WTC11 (cell line): ENCODE measurements around the gene FOCAD. TPM values are rescaled to one million over a fixed set of nuclear protein-coding genes. Genes with fewer than 3 reads are reported as not detected.

Experiments used
- ATAC-seq: fragments of 200-7000 bp; cut with Tn5 transposase; 2 replicates; pipeline ENCODE4 v1.10.0; 2021; ENCODE audit warnings: mild to moderate bottlenecking, moderate library complexity
- CTCF ChIA-PET: fragments of 300-600 bp; sonication (Branson Sonifier 250); formaldehyde crosslinking; loops from one replicate; lab custom pipeline; 2021; ENCODE audit warnings: antibody characterized with exemption; lab: Charles Lee
- POLR2A ChIA-PET: fragments of 350-600 bp; sonication (Branson Sonifier 250); formaldehyde crosslinking; loops from one replicate; lab custom pipeline; 2021; ENCODE audit warnings: antibody characterized with exemption; lab: Charles Lee
- DNase-seq: peaks from one replicate; pipeline ENCODE4 v3.0.0; 2021; ENCODE audit warnings: low spot score
- H3K27ac Mint-ChIP-seq: 2 replicates; pipeline ENCODE4 v1.8.0; 2021; ENCODE audit warnings: mixed read lengths
- H3K27me3 Mint-ChIP-seq: 2 replicates; pipeline ENCODE4 v1.8.0; 2021; ENCODE audit warnings: low read depth, mild to moderate bottlenecking, moderate library complexity, mixed read lengths
- H3K36me3 Mint-ChIP-seq: 2 replicates; pipeline ENCODE4 v1.8.0; 2021; ENCODE audit warnings: mixed read lengths
- H3K4me1 Mint-ChIP-seq: 2 replicates; pipeline ENCODE4 v1.8.0; 2022; ENCODE audit warnings: mixed read lengths
- H3K4me3 Mint-ChIP-seq: 2 replicates; pipeline ENCODE4 v1.8.0; 2021; ENCODE audit warnings: mild to moderate bottlenecking, moderate library complexity, mixed read lengths
- H3K9me3 Mint-ChIP-seq: 2 replicates; pipeline ENCODE4 v1.8.0; 2021; ENCODE audit warnings: mixed read lengths
- ETV6 ChIP-seq: sonication (generic); formaldehyde crosslinking; IDR thresholded peaks from 2 replicates; pipeline ENCODE4 v1.8.1; 2022; ENCODE audit warnings: mild to moderate bottlenecking, missing genetic modification reagents
- FOXJ3 ChIP-seq: sonication (generic); formaldehyde crosslinking; IDR thresholded peaks from 2 replicates; pipeline ENCODE4 v1.9.0; 2021; ENCODE audit warnings: missing genetic modification reagents, mild to moderate bottlenecking, borderline replicate concordance
- HMGA2 ChIP-seq: fragments of 250-450 bp; sonication (Bioruptor Pico); IDR thresholded peaks from 2 replicates; pipeline ENCODE4 v1.4.0; 2021; ENCODE audit warnings: mild to moderate bottlenecking, moderate library complexity
- JUN ChIP-seq: sonication (generic); formaldehyde crosslinking; IDR thresholded peaks from 2 replicates; pipeline ENCODE4 v1.8.0; 2023; ENCODE audit warnings: mild to moderate bottlenecking, missing genetic modification reagents
- NFATC4 ChIP-seq: fragments of 250-450 bp; sonication (Bioruptor Pico); IDR thresholded peaks from 2 replicates; pipeline ENCODE4 v1.9.0; 2021; ENCODE audit warnings: mild to moderate bottlenecking
- NR3C1 ChIP-seq: sonication (generic); formaldehyde crosslinking; conservative IDR thresholded peaks from 2 replicates; pipeline ENCODE4 v1.8.1; 2023; ENCODE audit warnings: low read depth, mild to moderate bottlenecking, missing genetic modification reagents
- RORB ChIP-seq: fragments of 250-450 bp; sonication (Bioruptor Pico); IDR thresholded peaks from 2 replicates; pipeline ENCODE4 v1.9.0; 2021; ENCODE audit warnings: mild to moderate bottlenecking
- SP1 ChIP-seq: sonication (generic); formaldehyde crosslinking; conservative IDR thresholded peaks from 2 replicates; pipeline ENCODE4 v1.8.1; 2022; ENCODE audit warnings: missing genetic modification reagents
- TCF7 ChIP-seq: sonication (generic); formaldehyde crosslinking; IDR thresholded peaks from 2 replicates; pipeline ENCODE4 v1.8.0; 2022; ENCODE audit warnings: mild to moderate bottlenecking, low read depth, missing genetic modification reagents, moderate library complexity
- TEAD1 ChIP-seq: sonication (generic); formaldehyde crosslinking; IDR thresholded peaks from 2 replicates; pipeline ENCODE4 v1.8.0; 2022; ENCODE audit warnings: mild to moderate bottlenecking, missing genetic modification reagents
- ZNF138 ChIP-seq: sonication (generic); formaldehyde crosslinking; conservative IDR thresholded peaks from 2 replicates; pipeline ENCODE4 v1.8.1; 2022; ENCODE audit warnings: mild to moderate bottlenecking, moderate library complexity, missing genetic modification reagents
- ZNF317 ChIP-seq: sonication (generic); formaldehyde crosslinking; IDR thresholded peaks from 2 replicates; pipeline ENCODE4 v1.8.1; 2023; ENCODE audit warnings: low read depth, mild to moderate bottlenecking, moderate library complexity, missing genetic modification reagents, borderline replicate concordance
- ZNF416 ChIP-seq: fragments of 250-450 bp; sonication (Bioruptor Pico); IDR thresholded peaks from 2 replicates; pipeline ENCODE4 v1.9.0; 2021; ENCODE audit warnings: mild to moderate bottlenecking, inconsistent platforms
- total RNA-seq: library from RNA; stranded (reverse); gene quantifications from 3 replicates; pipeline ENCODE4 v1.2.3, GENCODE V29; 2021
- TF ChIP-seq, protein P1 (sequence below): sonication (generic); formaldehyde crosslinking; IDR thresholded peaks from 2 replicates; pipeline ENCODE4 v1.8.1; 2023; ENCODE audit warnings: mild to moderate bottlenecking, moderate library complexity, missing genetic modification reagents
- TF ChIP-seq, protein P2 (sequence below): sonication (generic); formaldehyde crosslinking; IDR thresholded peaks from 2 replicates; pipeline ENCODE4 v1.8.0; 2022; ENCODE audit warnings: mild to moderate bottlenecking, missing genetic modification reagents
- TF ChIP-seq, protein P3 (sequence below): sonication (generic); formaldehyde crosslinking; IDR thresholded peaks from 2 replicates; pipeline ENCODE4 v1.8.1; 2023; ENCODE audit warnings: mild to moderate bottlenecking, missing genetic modification reagents
- TF ChIP-seq, protein P4 (sequence below): sonication (generic); formaldehyde crosslinking; IDR thresholded peaks from 2 replicates; pipeline ENCODE4 v1.8.0; 2022; ENCODE audit warnings: mild to moderate bottlenecking, missing genetic modification reagents
- TF ChIP-seq, protein P5 (sequence below): sonication (generic); formaldehyde crosslinking; IDR thresholded peaks from 2 replicates; pipeline ENCODE4 v1.8.1; 2023; ENCODE audit warnings: mild to moderate bottlenecking, missing genetic modification reagents, borderline replicate concordance
- TF ChIP-seq, protein P6 (sequence below): fragments of 250-450 bp; sonication (Bioruptor Pico); IDR thresholded peaks from 2 replicates; pipeline ENCODE4 v1.9.0; 2021; ENCODE audit warnings: mild to moderate bottlenecking
- TF ChIP-seq, protein P7 (sequence below): sonication (generic); formaldehyde crosslinking; IDR thresholded peaks from 2 replicates; pipeline ENCODE4 v1.8.1; 2022; ENCODE audit warnings: mild to moderate bottlenecking, moderate library complexity, missing genetic modification reagents

FOCAD gene
- total RNA-seq, 1 experiment from 2014 or later: 34.3 TPM

DNA sequence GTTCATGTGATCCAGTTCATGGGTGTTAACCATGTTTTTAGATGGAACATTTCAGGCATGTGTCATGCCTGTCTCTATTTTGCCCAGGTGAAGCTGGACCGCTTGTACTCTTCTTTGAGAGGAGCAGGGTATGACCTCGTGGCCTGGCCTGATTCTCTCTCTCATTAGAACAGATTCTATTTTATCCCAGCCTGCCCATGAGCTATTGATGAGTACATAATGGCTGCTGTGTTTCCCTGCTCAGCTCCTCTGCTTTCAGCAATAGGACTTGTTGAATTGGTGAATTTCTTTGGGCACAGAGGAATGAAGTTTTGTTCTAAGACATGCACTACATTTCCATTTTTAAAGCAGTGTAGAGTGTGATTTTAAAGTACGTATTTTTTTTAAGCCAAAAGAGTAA lies 261.2 kb downstream of the FOCAD start (continued):
- TF ChIP-seq, protein P1, sequence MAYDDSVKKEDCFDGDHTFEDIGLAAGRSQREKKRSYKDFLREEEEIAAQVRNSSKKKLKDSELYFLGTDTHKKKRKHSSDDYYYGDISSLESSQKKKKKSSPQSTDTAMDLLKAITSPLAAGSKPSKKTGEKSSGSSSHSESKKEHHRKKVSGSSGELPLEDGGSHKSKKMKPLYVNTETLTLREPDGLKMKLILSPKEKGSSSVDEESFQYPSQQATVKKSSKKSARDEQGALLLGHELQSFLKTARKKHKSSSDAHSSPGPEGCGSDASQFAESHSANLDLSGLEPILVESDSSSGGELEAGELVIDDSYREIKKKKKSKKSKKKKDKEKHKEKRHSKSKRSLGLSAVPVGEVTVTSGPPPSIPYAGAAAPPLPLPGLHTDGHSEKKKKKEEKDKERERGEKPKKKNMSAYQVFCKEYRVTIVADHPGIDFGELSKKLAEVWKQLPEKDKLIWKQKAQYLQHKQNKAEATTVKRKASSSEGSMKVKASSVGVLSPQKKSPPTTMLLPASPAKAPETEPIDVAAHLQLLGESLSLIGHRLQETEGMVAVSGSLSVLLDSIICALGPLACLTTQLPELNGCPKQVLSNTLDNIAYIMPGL (CRISPR knock-in tag): no peak
- TF ChIP-seq TEAD1 (CRISPR knock-in tag): no peak
- TF ChIP-seq, protein P2, sequence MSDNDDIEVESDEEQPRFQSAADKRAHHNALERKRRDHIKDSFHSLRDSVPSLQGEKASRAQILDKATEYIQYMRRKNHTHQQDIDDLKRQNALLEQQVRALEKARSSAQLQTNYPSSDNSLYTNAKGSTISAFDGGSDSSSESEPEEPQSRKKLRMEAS (CRISPR knock-in tag): no peak
- TF ChIP-seq, protein P3, sequence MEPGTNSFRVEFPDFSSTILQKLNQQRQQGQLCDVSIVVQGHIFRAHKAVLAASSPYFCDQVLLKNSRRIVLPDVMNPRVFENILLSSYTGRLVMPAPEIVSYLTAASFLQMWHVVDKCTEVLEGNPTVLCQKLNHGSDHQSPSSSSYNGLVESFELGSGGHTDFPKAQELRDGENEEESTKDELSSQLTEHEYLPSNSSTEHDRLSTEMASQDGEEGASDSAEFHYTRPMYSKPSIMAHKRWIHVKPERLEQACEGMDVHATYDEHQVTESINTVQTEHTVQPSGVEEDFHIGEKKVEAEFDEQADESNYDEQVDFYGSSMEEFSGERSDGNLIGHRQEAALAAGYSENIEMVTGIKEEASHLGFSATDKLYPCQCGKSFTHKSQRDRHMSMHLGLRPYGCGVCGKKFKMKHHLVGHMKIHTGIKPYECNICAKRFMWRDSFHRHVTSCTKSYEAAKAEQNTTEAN (CRISPR knock-in tag): no peak
- no peak for TF ChIP-seq ZNF416 (CRISPR knock-in tag)
- no peak for TF ChIP-seq RORB
- TF ChIP-seq JUN: no peak
- TF ChIP-seq, protein P4, sequence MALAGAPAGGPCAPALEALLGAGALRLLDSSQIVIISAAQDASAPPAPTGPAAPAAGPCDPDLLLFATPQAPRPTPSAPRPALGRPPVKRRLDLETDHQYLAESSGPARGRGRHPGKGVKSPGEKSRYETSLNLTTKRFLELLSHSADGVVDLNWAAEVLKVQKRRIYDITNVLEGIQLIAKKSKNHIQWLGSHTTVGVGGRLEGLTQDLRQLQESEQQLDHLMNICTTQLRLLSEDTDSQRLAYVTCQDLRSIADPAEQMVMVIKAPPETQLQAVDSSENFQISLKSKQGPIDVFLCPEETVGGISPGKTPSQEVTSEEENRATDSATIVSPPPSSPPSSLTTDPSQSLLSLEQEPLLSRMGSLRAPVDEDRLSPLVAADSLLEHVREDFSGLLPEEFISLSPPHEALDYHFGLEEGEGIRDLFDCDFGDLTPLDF: no peak
- no peak for TF ChIP-seq ZNF138 (CRISPR knock-in tag)
- no peak for TF ChIP-seq SP1 (CRISPR knock-in tag)
- TF ChIP-seq, all 79 proteins: peak for 0

DNA sequence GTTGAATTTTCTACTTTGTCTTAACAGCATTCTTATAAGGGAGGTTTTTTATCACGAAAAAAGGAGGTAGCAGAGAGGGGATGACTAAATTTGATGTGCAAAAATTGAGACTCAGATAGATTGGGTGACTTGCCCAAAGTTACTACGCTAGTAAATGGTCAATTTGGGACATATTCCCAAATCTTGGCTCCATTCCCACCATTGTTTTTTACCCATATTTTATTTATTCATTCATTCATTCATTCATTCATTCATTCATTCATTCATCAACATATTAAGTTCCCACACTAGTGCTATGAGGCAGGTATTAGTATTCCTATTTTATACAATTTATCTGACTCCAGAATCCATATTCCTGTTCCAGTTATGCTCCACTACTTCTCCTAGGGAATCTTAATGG lies 261.8 kb downstream of the FOCAD start:
- no peak overlapping the region for H3K4me3 Mint-ChIP-seq

More for the DNA sequence above, 261.8 kb downstream of the FOCAD start:
- no peaks in the 10 kb centered on the region for H3K27me3 Mint-ChIP-seq
- H3K4me1 Mint-ChIP-seq: peaks cover 48% of the 10 kb centered on the region
- ATAC-seq (no peak), DNase-seq (no peak)
- ChIA-PET CTCF (no interaction called here), POLR2A (no interaction called here)
- H3K36me3 Mint-ChIP-seq: peaks cover 4% of the 10 kb centered on the region
- TF ChIP-seq FOXJ3 (CRISPR knock-in tag): no peak
- no peak for TF ChIP-seq ZNF317 (CRISPR knock-in tag)
- TF ChIP-seq, protein P5, sequence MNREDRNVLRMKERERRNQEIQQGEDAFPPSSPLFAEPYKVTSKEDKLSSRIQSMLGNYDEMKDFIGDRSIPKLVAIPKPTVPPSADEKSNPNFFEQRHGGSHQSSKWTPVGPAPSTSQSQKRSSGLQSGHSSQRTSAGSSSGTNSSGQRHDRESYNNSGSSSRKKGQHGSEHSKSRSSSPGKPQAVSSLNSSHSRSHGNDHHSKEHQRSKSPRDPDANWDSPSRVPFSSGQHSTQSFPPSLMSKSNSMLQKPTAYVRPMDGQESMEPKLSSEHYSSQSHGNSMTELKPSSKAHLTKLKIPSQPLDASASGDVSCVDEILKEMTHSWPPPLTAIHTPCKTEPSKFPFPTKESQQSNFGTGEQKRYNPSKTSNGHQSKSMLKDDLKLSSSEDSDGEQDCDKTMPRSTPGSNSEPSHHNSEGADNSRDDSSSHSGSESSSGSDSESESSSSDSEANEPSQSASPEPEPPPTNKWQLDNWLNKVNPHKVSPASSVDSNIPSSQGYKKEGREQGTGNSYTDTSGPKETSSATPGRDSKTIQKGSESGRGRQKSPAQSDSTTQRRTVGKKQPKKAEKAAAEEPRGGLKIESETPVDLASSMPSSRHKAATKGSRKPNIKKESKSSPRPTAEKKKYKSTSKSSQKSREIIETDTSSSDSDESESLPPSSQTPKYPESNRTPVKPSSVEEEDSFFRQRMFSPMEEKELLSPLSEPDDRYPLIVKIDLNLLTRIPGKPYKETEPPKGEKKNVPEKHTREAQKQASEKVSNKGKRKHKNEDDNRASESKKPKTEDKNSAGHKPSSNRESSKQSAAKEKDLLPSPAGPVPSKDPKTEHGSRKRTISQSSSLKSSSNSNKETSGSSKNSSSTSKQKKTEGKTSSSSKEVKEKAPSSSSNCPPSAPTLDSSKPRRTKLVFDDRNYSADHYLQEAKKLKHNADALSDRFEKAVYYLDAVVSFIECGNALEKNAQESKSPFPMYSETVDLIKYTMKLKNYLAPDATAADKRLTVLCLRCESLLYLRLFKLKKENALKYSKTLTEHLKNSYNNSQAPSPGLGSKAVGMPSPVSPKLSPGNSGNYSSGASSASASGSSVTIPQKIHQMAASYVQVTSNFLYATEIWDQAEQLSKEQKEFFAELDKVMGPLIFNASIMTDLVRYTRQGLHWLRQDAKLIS (CRISPR knock-in tag): no peak
- no peak for TF ChIP-seq NFATC4 (CRISPR knock-in tag)
- no peak for TF ChIP-seq ETV6 (CRISPR knock-in tag)
- TF ChIP-seq, protein P6, sequence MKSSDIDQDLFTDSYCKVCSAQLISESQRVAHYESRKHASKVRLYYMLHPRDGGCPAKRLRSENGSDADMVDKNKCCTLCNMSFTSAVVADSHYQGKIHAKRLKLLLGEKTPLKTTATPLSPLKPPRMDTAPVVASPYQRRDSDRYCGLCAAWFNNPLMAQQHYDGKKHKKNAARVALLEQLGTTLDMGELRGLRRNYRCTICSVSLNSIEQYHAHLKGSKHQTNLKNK (CRISPR knock-in tag): no peak
- TF ChIP-seq TCF7 (CRISPR knock-in tag): no peak
- TF ChIP-seq NR3C1 (CRISPR knock-in tag): no peak
- TF ChIP-seq, protein P7, sequence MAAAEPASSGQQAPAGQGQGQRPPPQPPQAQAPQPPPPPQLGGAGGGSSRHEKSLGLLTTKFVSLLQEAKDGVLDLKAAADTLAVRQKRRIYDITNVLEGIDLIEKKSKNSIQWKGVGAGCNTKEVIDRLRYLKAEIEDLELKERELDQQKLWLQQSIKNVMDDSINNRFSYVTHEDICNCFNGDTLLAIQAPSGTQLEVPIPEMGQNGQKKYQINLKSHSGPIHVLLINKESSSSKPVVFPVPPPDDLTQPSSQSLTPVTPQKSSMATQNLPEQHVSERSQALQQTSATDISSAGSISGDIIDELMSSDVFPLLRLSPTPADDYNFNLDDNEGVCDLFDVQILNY (CRISPR knock-in tag): no peak
- no peak for TF ChIP-seq HMGA2 (CRISPR knock-in tag)
- H3K27ac Mint-ChIP-seq: no peak overlapping the region
- no peaks in the 10 kb centered on the region for H3K9me3 Mint-ChIP-seq
